HG03139 (cell line): ENCODE results near the gene TTC36.
"Not testable (repeated sequence)": the region's sequence is repeated elsewhere in the genome, so short reads cannot be mapped to it uniquely, and the experiment has no call there.

Source experiments
- ATAC-seq: cut with Tn5 transposase; IDR thresholded peaks from one replicate; pipeline ENCODE4 v1.9.1; 2021; ENCODE audit not compliant: unreplicated experiment

TTC36 gene, protein sequence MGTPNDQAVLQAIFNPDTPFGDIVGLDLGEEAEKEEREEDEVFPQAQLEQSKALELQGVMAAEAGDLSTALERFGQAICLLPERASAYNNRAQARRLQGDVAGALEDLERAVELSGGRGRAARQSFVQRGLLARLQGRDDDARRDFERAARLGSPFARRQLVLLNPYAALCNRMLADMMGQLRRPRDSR

GRCh38 chr11:118527109-118527508, at the start of gene TTC36:
TTC36 (plus strand) TSS chr11:118527474; CDS start chr11:118527495, 21 bp downstream.
- no peak for ATAC-seq

DNA sequence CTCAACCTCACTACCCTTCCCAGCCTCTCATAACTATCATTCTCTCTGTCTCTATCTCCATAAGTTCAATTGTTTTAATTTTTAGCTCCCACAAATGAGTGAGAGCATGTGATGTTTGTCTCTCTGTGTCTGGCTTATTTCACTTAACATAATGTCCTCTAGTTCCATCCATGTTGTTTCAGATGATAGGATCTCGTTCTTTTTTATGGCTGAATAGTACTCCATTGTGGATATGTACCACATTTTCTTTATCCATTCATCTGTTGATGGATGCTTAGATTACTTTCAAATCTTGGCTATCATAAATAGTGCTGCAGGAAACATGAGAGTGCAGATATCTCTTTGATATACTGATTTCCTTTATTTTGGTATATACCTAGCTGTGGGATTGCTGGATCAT, 46.0 kb upstream of the TTC36 start:
- not testable (repeated sequence) for ATAC-seq

DNA sequence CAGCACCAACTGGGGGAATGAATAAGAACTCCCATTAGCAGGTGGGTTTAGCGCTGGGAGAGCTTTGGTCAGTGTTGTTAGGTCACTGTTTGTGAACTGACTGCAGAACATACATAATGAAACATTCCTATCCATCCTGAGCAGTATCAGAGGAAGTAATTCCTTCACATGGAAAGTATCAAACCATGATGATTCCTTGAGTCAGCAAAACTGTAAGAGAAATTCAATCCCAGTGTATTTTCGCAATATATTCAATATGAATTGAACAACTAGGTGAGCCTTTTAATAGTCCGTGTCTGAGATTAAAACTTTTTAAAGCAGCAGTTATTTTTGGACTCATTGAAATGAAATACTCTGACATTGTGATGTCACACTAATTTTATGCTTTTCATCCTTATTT, 42.9 kb upstream of the TTC36 start:
- no peak for ATAC-seq

DNA sequence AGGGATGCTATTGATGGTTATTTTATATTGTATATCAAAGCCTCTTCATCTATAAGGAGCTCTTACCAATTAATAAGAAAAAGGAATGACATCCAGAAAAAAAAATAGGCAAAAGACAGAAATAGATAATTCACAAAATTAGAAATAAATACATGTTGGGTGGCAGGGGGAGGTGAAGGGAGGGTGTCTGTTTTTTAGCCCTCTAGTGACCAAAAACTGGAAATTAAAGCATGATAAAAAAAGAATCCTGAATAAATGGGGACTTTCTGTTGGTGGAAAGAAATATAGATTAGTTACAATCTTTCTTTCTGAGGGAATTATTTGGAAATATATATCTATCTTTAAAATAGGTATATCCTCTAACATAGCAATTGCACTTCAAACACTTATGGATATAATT, 42.0 kb upstream of the TTC36 start:
- no peak for ATAC-seq

DNA sequence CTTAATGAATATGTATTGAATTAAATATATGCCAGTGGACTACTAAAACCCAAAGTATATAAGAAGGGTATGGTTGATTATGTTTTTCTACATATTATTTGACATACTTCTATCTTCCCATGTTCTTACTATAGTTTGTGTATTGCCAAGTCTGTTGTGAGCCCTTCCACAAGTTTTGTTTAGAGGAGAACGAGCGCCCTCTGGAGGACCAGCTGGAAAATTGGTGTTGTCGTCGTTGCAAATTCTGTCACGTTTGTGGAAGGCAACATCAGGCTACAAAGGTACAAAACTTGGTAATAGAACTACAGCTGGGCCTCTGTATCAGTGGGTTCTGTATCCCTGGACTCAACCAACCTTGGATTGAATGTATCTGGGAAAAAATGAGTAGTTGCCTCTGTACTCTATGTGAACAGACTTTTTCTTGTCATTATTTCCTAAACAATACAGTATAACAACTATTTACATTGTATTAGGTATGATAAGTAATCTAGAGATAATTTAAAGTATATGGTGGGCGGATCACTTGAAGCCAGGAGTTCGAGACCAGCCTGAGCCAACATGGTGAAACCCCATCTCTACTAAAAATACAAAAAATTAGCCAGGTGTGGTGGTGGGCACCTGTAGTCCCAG, 38.7 kb upstream of the TTC36 start:
- no peak for ATAC-seq

DNA sequence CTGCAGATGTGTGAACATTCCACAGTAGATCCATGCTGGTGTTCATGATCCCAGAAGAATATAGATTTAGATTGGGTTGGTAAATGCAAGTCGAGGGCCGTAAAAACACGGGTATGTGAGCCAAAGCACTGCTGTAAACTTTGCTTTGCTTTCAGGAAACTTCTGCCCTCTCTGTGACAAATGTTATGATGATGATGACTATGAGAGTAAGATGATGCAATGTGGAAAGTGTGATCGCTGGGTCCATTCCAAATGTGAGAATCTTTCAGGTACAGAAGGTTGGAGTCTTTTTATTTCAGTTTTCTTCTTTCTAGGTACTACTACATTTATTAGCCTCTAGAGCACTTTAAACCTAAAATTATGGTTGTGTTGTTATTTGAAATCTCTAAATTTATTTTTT, 36.2 kb upstream of the TTC36 start:
- no peak for ATAC-seq

DNA sequence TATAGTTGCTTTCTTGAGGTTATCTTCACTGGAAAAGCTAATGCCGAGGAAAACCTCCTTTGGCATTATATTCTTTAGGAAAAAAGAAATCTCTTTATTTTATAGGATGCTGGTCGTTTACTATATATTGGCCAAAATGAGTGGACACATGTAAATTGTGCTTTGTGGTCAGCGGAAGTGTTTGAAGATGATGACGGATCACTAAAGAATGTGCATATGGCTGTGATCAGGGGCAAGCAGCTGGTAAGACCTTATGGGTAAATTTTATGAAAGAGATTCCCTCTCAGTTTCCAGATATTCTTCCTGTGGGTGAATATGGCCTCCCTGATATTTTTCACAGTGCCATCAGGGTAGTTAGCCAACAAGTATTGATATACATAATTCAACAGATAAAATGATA, 29.4 kb upstream of the TTC36 start:
- no peak for ATAC-seq

GRCh38 chr11:118503216-118503615, 24.1 kb upstream of the TTC36 start:
- ATAC-seq: no peak

DNA sequence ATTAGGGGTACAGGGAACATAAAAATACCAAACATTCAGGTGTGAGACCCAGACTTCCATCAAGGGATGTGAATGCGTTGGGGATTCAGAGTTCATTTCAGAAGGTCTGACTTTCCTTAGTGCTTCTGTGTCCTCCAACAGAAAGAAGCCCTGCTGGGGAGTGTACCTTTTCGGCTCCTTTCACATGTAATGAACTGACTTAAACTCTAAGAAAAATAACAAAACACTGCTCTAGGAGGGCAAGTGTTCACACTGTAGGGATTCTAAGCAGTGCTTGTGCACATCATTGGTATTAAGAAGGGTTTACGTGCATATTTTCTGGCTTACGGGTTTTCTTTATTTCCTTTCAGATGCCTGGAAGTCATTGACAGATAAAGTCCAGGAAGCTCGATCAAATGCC, 15.7 kb upstream of the TTC36 start:
- ATAC-seq: no peak

GRCh38 chr11:118514103-118514502, 13.2 kb upstream of the TTC36 start:
- no peak for ATAC-seq

GRCh38 chr11:118519549-118519948, 7.7 kb upstream of the TTC36 start:
- ATAC-seq: no peak

DNA sequence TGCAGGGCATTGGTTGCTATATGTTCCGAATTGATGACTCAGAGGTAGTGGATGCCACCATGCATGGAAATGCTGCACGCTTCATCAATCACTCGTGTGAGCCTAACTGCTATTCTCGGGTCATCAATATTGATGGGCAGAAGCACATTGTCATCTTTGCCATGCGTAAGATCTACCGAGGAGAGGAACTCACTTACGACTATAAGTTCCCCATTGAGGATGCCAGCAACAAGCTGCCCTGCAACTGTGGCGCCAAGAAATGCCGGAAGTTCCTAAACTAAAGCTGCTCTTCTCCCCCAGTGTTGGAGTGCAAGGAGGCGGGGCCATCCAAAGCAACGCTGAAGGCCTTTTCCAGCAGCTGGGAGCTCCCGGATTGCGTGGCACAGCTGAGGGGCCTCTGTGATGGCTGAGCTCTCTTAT, 5.4 kb upstream of the TTC36 start:
- no peak for ATAC-seq

DNA sequence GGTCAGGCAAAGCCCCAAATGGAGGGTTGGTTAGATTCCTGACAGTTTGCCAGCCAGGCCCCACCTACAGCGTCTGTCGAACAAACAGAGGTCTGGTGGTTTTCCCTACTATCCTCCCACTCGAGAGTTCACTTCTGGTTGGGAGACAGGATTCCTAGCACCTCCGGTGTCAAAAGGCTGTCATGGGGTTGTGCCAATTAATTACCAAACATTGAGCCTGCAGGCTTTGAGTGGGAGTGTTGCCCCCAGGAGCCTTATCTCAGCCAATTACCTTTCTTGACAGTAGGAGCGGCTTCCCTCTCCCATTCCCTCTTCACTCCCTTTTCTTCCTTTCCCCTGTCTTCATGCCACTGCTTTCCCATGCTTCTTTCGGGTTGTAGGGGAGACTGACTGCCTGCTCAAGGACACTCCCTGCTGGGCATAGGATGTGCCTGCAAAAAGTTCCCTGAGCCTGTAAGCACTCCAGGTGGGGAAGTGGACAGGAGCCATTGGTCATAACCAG, 4.7 kb upstream of the TTC36 start:
- ATAC-seq: no peak

- no peak for ATAC-seq
Measured at GRCh38 chr11:118524356-118524755, 2.9 kb upstream of the TTC36 start.

- ATAC-seq: no peak
Measured at GRCh38 chr11:118524757-118525470, 2.4 kb upstream of the TTC36 start.

GRCh38 chr11:118526688-118527087, 586 bp upstream of the TTC36 start:
- no peak for ATAC-seq

DNA sequence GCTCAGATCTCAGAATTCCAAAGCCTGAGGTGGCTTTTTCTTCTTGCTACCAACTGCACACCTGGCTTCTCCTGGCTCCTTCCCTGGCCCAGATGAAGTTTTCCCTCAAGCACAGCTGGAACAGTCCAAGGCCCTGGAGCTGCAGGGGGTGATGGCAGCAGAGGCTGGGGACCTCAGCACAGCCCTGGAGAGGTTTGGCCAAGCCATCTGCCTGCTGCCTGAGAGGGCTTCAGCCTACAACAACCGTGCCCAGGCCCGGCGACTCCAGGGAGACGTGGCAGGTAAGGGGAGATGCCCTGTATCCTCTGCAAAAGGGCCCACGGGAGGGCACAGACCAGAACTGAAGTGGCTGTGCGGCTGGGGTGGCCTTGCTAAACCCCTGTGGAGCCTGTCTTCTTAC, 1.2 kb downstream of the TTC36 start:
- no peak for ATAC-seq

- no peak for ATAC-seq
Measured at GRCh38 chr11:118529584-118530175, 2.4 kb downstream of the TTC36 start.

- ATAC-seq: no peak
Measured at GRCh38 chr11:118530180-118530682, 3.0 kb downstream of the TTC36 start.

DNA sequence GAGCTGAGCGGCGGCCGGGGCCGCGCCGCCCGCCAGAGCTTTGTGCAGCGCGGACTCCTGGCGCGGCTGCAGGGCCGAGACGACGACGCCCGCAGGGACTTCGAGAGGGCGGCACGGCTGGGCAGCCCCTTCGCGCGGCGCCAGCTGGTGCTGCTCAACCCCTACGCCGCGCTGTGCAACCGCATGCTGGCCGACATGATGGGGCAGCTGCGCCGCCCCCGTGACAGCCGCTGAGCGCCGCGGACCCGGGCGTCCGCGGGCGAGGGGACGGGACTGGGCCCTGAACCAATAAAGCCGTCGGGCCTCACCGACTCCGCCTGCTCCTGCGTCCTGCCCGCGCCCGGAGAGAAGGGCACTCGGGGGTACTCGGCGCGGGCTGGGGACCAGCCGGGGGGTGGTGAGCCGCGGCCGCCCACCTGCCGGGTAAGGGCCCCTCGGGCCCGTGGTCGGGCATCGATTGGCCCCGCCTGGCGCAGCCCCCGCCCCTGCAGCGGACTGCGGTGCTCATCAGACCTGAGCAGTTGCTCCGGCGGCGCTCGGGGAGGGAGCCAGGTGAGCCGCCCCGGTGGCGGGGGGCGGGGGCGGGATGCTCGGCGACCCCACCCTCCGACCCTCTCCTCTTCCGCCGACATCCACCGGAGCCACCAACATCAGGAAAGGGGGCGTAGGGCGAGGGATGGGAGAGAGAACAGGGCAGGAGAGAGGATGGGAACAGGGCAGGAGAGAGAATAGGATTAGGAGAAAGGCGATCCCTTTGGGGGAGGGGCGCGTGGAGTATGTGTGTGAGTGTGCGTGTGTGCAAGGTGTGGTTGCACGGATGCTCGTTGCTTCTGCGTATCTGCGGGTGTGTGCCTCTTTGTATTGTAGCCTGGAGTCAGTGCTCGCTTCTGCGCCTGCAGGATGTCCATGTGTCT, 3.7 kb downstream of the TTC36 start, which contains the start of gene TMEM25:
TSS of gene TMEM25 (plus strand) at position 510 of the 914 bp plus-strand sequence. CDS start 610 bp downstream, outside the sequence.
- peak; percentile 68 for ATAC-seq
